Thymus (tissue), 2 donors: ENCODE data around the gene XAGE3. TPM values are rescaled to one million over a fixed set of nuclear protein-coding genes. Genes with fewer than 3 reads are reported as not detected.

Experiments
- polyA plus RNA-seq: library from polyadenylated mRNA; stranded (reverse); fragments of 200-250 nt; gene quantifications from one replicate; pipeline ENCODE4 v1.2.3, GENCODE V29; 2013
- total RNA-seq: library from RNA; stranded (reverse); fragments of 120-200 nt; gene quantifications from one replicate; pipeline ENCODE4 v1.2.4, GENCODE V29; 2013
- donor health status: healthy.

The XAGE3 gene
- total and polyA plus RNA-seq, 2 donors, result not detected

Other genes starting within 250 kb of the XAGE3 start
- gene SSX7, start 213.2 kb downstream of the XAGE3 start, total RNA-seq, result not detected
- not detected for gene SSX7, start 213.2 kb downstream of the XAGE3 start, polyA plus RNA-seq
- gene SSX2, start 160.9 kb downstream of the XAGE3 start, total RNA-seq, result not detected
- not detected for gene SSX2, start 160.9 kb downstream of the XAGE3 start, polyA plus RNA-seq
- gene SSX2B, start 116.8 kb downstream of the XAGE3 start, total RNA-seq, result not detected
- not detected for gene SSX2B, start 116.8 kb downstream of the XAGE3 start, polyA plus RNA-seq
- not detected for gene SPANXN5, start 70.7 kb downstream of the XAGE3 start, total RNA-seq
- not detected for gene SPANXN5, start 70.7 kb downstream of the XAGE3 start, polyA plus RNA-seq
- not detected for gene XAGE5, start 56.8 kb downstream of the XAGE3 start, total RNA-seq
- gene XAGE5, start 56.8 kb downstream of the XAGE3 start, polyA plus RNA-seq, result not detected
- gene FAM156B, start 29.2 kb upstream of the XAGE3 start, total RNA-seq, result 8.4 TPM
- 70.5 TPM for gene FAM156B, start 29.2 kb upstream of the XAGE3 start, polyA plus RNA-seq
- 8.7 TPM for gene FAM156A, start 90.4 kb upstream of the XAGE3 start, total RNA-seq
- gene FAM156A, start 90.4 kb upstream of the XAGE3 start, polyA plus RNA-seq, result 14.8 TPM
- gene GPR173, start 180.7 kb upstream of the XAGE3 start, total RNA-seq, result 0.61 TPM
- 1.5 TPM for gene GPR173, start 180.7 kb upstream of the XAGE3 start, polyA plus RNA-seq
- gene TSPYL2, start 214.3 kb upstream of the XAGE3 start, total RNA-seq, result 12.7 TPM
- gene TSPYL2, start 214.3 kb upstream of the XAGE3 start, polyA plus RNA-seq, result 256 TPM
- gene KANTR, start 226.1 kb upstream of the XAGE3 start, total RNA-seq, result 4.7 TPM
- gene KANTR, start 226.1 kb upstream of the XAGE3 start, polyA plus RNA-seq, result 16.6 TPM